ENCODE data around the gene ESPN. TPM values are rescaled to one million over a fixed set of nuclear protein-coding genes. Genes with fewer than 3 reads are reported as not detected.
"Not testable (repeated sequence)": the region's sequence is repeated elsewhere in the genome, so short reads cannot be mapped to it uniquely, and the experiment has no call there.

Gene ESPN
- total RNA-seq, 8 experiments from 2014 or later, result 0.87 to 3.4 (median 1.4) TPM; not detected in 1

- no peak for ATAC-seq (replicated peaks in 6 of 8)
- H3K4me1 ChIP-seq (replicated peaks in 1 of 2), result peaks cover 7 to 8% of the 10 kb centered on the region in 2 donors
- no peak overlapping the region for H3K27ac ChIP-seq
- no peak overlapping the region for H3K4me3 ChIP-seq
- 38 to 92% (median 88%) methylated on average over 1 to 5 of the region's 6 CpGs; no CpG with 5 or more reads in 4 of the 10 experiments for WGBS, 10 experiments
- in situ Hi-C loops (cut with MboI; ENCODE audit: low pct_unique_long_range_greater_than_20kb in 2 of 9, low sequenced_read_pairs in 9 of 9, unreplicated experiment in 9 of 9), result loop anchor here in 1 of 9 experiments (25.0 kb wide), 1 partner anchor 188 kb away; the partner anchor contains the start of genes HES3 and ICMT
These were observed 1.1 kb downstream of the ESPN start for GRCh38 chr1:6425658-6426057.

GRCh38 chr1:6426277-6426971, 1.8 kb downstream of the ESPN start:
- in situ Hi-C loops (cut with MboI; ENCODE audit: low pct_unique_long_range_greater_than_20kb in 2 of 9, low sequenced_read_pairs in 9 of 9, unreplicated experiment in 9 of 9), result loop anchor here in 1 of 9 experiments (25.0 kb wide), 1 partner anchor 189 kb away; the partner anchor contains the start of genes HES3 and ICMT
- peaks cover 7 to 8% of the 10 kb centered on the region in 2 donors for H3K4me1 ChIP-seq (replicated peaks in 1 of 2)
- H3K4me3 ChIP-seq, result no peak overlapping the region
- 59 to 94% (median 80%) methylated on average over 1 to 5 of the region's 9 CpGs; no CpG with 5 or more reads in 4 of the 10 experiments for WGBS, 10 experiments
- no peak overlapping the region for H3K27ac ChIP-seq
- no peak for ATAC-seq (replicated peaks in 6 of 8)

- no peak overlapping the region for H3K27ac ChIP-seq
- 40 to 100% (median 80%) methylated on average over 1 to 7 of the region's 10 CpGs; no CpG with 5 or more reads in 5 of the 10 experiments for WGBS, 10 experiments
- in situ Hi-C loops (cut with MboI; ENCODE audit: low pct_unique_long_range_greater_than_20kb in 2 of 9, low sequenced_read_pairs in 9 of 9, unreplicated experiment in 9 of 9), result loop anchor here in 1 of 9 experiments (25.0 kb wide), 1 partner anchor 190 kb away; the partner anchor contains the start of genes HES3 and ICMT
- H3K4me1 ChIP-seq (replicated peaks in 1 of 2), result peaks cover 7 to 8% of the 10 kb centered on the region in 2 donors
- ATAC-seq (replicated peaks in 6 of 8), result no peak
- H3K4me3 ChIP-seq, result no peak overlapping the region
These were observed 2.4 kb downstream of the ESPN start for GRCh38 chr1:6426972-6427350.

- in situ Hi-C loops (cut with MboI; ENCODE audit: low pct_unique_long_range_greater_than_20kb in 2 of 9, low sequenced_read_pairs in 9 of 9, unreplicated experiment in 9 of 9), result loop anchor here in 1 of 9 experiments (25.0 kb wide), 1 partner anchor 190 kb away; the partner anchor contains the start of genes HES3 and ICMT
- peak in 3 of 8 experiments; percentile 9 to 47 (median 20) for ATAC-seq (replicated peaks in 6 of 8)
- no peak overlapping the region for H3K27ac ChIP-seq
- H3K4me3 ChIP-seq, result no peak overlapping the region
- WGBS, 10 experiments, result 46 to 100% (median 71%) methylated on average over 2 to 19 of the region's 26 CpGs; no CpG with 5 or more reads in 5 of the 10 experiments
- H3K4me1 ChIP-seq (replicated peaks in 1 of 2), result peaks cover 7 to 8% of the 10 kb centered on the region in 2 donors
These were observed 3.1 kb downstream of the ESPN start for GRCh38 chr1:6427441-6428390.

GRCh38 chr1:6428453-6428852, 3.9 kb downstream of the ESPN start:
- not testable (repeated sequence) for H3K4me3 ChIP-seq; ATAC-seq (replicated peaks in 6 of 8); H3K4me1 ChIP-seq (replicated peaks in 1 of 2); H3K27ac ChIP-seq
- 50% methylated on average over 1 of the region's 6 CpGs; no CpG with 5 or more reads in 9 of the 10 experiments for WGBS, 10 experiments
- in situ Hi-C loops (cut with MboI; ENCODE audit: low pct_unique_long_range_greater_than_20kb in 2 of 9, low sequenced_read_pairs in 9 of 9, unreplicated experiment in 9 of 9), result loop anchor here in 1 of 9 experiments (25.0 kb wide), 1 partner anchor 191 kb away; the partner anchor contains the start of genes HES3 and ICMT

GRCh38 chr1:6429660-6430411, 5.3 kb downstream of the ESPN start:
- in situ Hi-C loops (cut with MboI; ENCODE audit: low pct_unique_long_range_greater_than_20kb in 2 of 9, low sequenced_read_pairs in 9 of 9, unreplicated experiment in 9 of 9), result loop anchor here in 1 of 9 experiments (25.0 kb wide), 1 partner anchor 193 kb away; the partner anchor contains the start of genes HES3 and ICMT
- H3K27ac ChIP-seq, H3K4me3 ChIP-seq: not testable (repeated sequence)
- 0 to 100% (median 28%) methylated on average over 1 to 10 of the region's 19 CpGs; no CpG with 5 or more reads in 4 of the 10 experiments for WGBS, 10 experiments
- H3K4me1 ChIP-seq (replicated peaks in 1 of 2), result peaks cover 19 to 20% of the 10 kb centered on the region in 2 donors
- peak in 7 of 8 experiments; percentile 23 to 76 (median 48) for ATAC-seq (replicated peaks in 6 of 8)

- in situ Hi-C loops (cut with MboI; ENCODE audit: low pct_unique_long_range_greater_than_20kb in 2 of 9, low sequenced_read_pairs in 9 of 9, unreplicated experiment in 9 of 9), result loop anchor here in 1 of 9 experiments (25.0 kb wide), 1 partner anchor 195 kb away; the partner anchor contains the start of genes HES3 and ICMT
- H3K4me3 ChIP-seq; ATAC-seq (replicated peaks in 6 of 8); H3K27ac ChIP-seq: not testable (repeated sequence)
- WGBS, 10 experiments, result 19 to 95% (median 58%) methylated on average over 2 to 10 of the region's 13 CpGs
- peaks cover 26 to 31% of the 10 kb centered on the region in 2 donors for H3K4me1 ChIP-seq (replicated peaks in 1 of 2)
These were observed 7.3 kb downstream of the ESPN start for GRCh38 chr1:6431645-6432579.

GRCh38 chr1:6434186-6434585, 9.6 kb downstream of the ESPN start:
- H3K27ac ChIP-seq, result no peak overlapping the region
- no peak for ATAC-seq (replicated peaks in 6 of 8)
- H3K4me1 ChIP-seq (replicated peaks in 1 of 2), result peaks cover 34 to 35% of the 10 kb centered on the region in 2 donors
- no peak overlapping the region for H3K4me3 ChIP-seq
- 6 to 71% (median 26%) methylated on average over 1 to 3 of the region's 5 CpGs; no CpG with 5 or more reads in 5 of the 10 experiments for WGBS, 10 experiments
- in situ Hi-C loops (cut with MboI; ENCODE audit: low pct_unique_long_range_greater_than_20kb in 2 of 9, low sequenced_read_pairs in 9 of 9, unreplicated experiment in 9 of 9), result loop anchor here in 1 of 9 experiments (25.0 kb wide), 1 partner anchor 197 kb away; the partner anchor contains the start of genes HES3 and ICMT

- no peak overlapping the region for H3K4me3 ChIP-seq
- in situ Hi-C loops (cut with MboI; ENCODE audit: low pct_unique_long_range_greater_than_20kb in 2 of 9, low sequenced_read_pairs in 9 of 9, unreplicated experiment in 9 of 9), result loop anchor here in 1 of 9 experiments (25.0 kb wide), 1 partner anchor 198 kb away; the partner anchor contains the start of genes HES3 and ICMT
- peak in 5 of 8 experiments; percentile 29 to 51 (median 33) for ATAC-seq (replicated peaks in 6 of 8)
- H3K4me1 ChIP-seq (replicated peaks in 1 of 2), result peaks cover 28 to 39% of the 10 kb centered on the region in 2 donors
- WGBS, 10 experiments, result 46 to 85% (median 63%) methylated on average over 3 to 11 of the region's 15 CpGs; no CpG with 5 or more reads in 6 of the 10 experiments
- no peak overlapping the region for H3K27ac ChIP-seq
These were observed 10.6 kb downstream of the ESPN start for GRCh38 chr1:6435129-6435528.

GRCh38 chr1:6435547-6435946, 11.0 kb downstream of the ESPN start:
- in situ Hi-C loops (cut with MboI; ENCODE audit: low pct_unique_long_range_greater_than_20kb in 2 of 9, low sequenced_read_pairs in 9 of 9, unreplicated experiment in 9 of 9), result loop anchor here in 1 of 9 experiments (25.0 kb wide), 1 partner anchor 198 kb away; the partner anchor contains the start of genes HES3 and ICMT
- peaks cover 27 to 37% of the 10 kb centered on the region in 2 donors for H3K4me1 ChIP-seq (replicated peaks in 1 of 2)
- no peak overlapping the region for H3K4me3 ChIP-seq
- WGBS, 10 experiments, result 20 to 60% (median 40%) methylated on average over 1 to 2 of the region's 3 CpGs; no CpG with 5 or more reads in 7 of the 10 experiments
- no peak overlapping the region for H3K27ac ChIP-seq
- no peak for ATAC-seq (replicated peaks in 6 of 8)

GRCh38 chr1:6436277-6436676, 11.7 kb downstream of the ESPN start:
- not testable (repeated sequence) for ATAC-seq (replicated peaks in 6 of 8); H3K4me3 ChIP-seq; H3K27ac ChIP-seq
- in situ Hi-C loops (cut with MboI; ENCODE audit: low pct_unique_long_range_greater_than_20kb in 2 of 9, low sequenced_read_pairs in 9 of 9, unreplicated experiment in 9 of 9), result loop anchor here in 1 of 9 experiments (25.0 kb wide), 1 partner anchor 199 kb away; the partner anchor contains the start of genes HES3 and ICMT
- H3K4me1 ChIP-seq (replicated peaks in 1 of 2), result peaks cover 27 to 37% of the 10 kb centered on the region in 2 donors
- WGBS, 10 experiments, result 50 to 100% (median 83%) methylated on average over 1 to 3 of the region's 3 CpGs; no CpG with 5 or more reads in 1 of the 10 experiments

Data from motor neuron (in vitro differentiated cells).